GM10266 (cell line): Measurements from ENCODE around the gene SPTLC3.
"Not testable (repeated sequence)": the region's sequence is repeated elsewhere in the genome, so short reads cannot be mapped to it uniquely, and the experiment has no call there.

ENCODE experiments used
- DNase-seq: peaks from one replicate; pipeline ENCODE4 v3.0.0; 2012; ENCODE audit errors: extremely low spot score
- TF ChIP-seq, protein P1 (sequence below): IDR thresholded peaks from 2 replicates; pipeline ENCODE4 v1.5.1; 2012; ENCODE audit warnings: mild to moderate bottlenecking, low read depth; ENCODE audit not compliant: control insufficient read depth, insufficient read depth; ENCODE audit errors: missing control alignments

The SPTLC3 gene

DNA sequence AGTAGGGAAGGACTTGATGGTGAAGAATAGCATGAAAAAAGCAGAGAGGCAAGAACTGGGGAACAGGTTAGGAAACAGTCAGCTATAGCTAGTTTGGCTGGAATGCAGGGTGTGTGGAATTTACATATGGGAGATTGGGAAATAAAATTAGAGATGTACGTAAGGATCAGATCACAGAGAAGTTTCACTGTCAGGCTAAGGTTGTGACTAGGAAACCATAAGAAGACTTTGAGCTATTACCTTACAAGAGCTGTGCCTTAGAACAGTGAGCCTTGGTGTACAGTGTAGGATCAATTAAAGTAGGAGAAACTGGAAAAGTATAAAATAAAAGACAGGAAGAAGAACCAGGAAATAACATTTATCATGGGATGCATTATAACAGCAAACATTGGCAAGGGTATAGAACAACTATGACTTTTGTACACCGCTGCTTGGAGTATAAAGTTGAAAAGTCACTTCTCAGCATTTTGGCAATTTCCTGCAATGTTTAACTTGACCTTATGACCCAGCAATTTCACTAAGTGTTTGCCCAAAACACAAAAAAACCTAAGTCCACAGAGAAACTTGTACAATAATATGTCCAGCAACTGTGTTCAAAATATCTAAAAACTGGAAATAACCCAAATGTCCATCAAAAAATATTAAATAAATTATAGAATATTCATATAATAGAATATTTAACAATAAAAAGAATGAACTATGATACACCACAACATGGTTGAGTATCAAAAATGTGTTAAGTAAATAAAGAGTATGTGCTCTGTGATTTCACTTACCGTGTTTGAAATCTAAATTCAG lies 31.2 kb upstream of the SPTLC3 start:
- TF ChIP-seq, protein P1, sequence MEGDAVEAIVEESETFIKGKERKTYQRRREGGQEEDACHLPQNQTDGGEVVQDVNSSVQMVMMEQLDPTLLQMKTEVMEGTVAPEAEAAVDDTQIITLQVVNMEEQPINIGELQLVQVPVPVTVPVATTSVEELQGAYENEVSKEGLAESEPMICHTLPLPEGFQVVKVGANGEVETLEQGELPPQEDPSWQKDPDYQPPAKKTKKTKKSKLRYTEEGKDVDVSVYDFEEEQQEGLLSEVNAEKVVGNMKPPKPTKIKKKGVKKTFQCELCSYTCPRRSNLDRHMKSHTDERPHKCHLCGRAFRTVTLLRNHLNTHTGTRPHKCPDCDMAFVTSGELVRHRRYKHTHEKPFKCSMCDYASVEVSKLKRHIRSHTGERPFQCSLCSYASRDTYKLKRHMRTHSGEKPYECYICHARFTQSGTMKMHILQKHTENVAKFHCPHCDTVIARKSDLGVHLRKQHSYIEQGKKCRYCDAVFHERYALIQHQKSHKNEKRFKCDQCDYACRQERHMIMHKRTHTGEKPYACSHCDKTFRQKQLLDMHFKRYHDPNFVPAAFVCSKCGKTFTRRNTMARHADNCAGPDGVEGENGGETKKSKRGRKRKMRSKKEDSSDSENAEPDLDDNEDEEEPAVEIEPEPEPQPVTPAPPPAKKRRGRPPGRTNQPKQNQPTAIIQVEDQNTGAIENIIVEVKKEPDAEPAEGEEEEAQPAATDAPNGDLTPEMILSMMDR = no peak
- no peak for DNase-seq

DNA sequence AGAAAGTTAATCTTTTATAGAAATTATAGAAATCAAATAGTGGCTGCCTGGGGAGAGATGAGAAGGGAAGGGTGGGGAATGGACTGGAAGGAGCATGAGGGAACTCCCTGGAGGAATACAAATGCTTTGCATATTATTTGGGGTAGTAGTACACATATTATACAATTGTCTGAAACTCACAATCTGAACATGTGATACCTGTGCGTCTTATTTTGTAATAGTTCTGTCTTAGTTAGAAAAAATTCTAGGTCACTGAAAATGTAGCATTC lies 30.7 kb upstream of the SPTLC3 start:
- TF ChIP-seq, protein P1 = no peak

DNA sequence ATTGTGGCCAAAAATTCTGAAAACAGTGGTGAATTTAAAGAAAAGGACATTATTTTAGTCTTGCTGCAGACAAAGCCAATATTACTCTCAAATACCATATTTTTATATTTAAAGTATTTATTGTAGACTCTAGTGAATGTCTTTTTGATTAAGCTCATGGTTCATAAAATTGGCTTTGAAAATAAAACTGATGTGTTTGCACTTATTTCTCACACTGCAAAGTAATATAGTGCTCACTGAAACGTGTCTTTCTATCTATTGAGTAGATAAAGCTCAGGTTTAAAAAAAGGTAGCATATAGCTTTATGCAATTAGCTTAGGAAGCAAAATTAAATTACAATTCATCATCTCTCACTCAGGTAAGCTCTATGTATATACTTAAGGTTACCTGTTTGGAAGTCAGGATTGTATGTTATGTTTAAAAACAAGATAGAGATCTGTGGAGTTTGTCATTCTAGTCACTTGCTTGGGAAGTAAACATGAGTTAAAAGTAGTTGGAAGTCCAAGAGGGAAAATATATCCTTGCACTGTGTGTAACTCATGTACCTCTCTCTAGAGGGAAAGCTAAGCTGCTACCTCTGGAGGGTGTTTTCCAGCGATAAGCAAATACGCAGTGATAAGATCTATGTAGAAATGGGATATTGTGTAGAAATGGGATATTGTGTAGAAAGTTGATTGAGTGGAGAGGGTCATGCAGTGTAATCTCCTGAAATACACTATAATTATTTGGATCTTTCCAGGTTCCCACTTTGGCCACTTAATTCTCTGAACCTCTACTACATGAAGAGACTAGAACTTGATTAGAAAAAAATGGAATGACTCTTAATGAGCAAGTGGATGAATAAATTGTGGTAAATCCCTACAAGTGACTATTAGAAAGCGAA lies 29.9 kb upstream of the SPTLC3 start:
- TF ChIP-seq, protein P1 = no peak
- no peak for DNase-seq

More for the DNA sequence above, 30.7 kb upstream of the SPTLC3 start:
- no peak for DNase-seq

DNA sequence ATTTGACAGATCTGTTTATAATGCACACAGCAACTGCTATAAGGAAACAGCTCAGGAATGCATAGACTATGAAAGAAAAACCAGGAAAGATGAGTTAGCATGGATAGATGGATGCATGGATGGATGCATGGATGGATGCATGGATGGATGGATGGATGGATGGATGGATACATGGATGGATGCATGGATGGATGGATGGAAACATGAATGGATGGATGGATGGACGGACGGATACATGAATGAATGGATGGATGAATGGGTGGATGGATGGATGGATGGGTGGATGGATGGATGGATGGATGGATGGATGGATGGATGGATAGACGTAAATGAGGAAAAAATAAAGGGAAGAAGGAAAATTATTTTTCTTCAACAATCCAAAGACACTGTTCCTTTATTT lies 29.1 kb upstream of the SPTLC3 start:
- DNase-seq = not testable (repeated sequence)

DNA sequence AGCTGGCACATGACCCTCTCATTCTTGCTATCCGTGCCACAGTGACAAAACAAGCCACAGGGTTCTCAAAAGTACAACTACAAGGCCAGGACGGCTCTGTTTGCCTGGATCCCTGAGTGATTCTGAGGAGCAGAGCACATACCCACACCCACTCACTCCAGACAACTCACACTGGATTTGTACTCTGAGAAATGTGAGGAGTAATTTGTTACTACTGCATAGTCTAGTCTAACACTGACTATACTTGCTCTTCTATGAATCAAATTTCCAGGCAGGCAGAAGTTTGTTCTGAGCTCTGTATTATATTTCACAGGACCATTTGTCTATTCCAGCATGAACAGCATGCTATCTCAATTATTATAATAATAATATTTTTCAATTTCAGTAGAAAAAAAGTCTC lies 26.7 kb upstream of the SPTLC3 start:
- TF ChIP-seq, protein P1 = no peak

DNA sequence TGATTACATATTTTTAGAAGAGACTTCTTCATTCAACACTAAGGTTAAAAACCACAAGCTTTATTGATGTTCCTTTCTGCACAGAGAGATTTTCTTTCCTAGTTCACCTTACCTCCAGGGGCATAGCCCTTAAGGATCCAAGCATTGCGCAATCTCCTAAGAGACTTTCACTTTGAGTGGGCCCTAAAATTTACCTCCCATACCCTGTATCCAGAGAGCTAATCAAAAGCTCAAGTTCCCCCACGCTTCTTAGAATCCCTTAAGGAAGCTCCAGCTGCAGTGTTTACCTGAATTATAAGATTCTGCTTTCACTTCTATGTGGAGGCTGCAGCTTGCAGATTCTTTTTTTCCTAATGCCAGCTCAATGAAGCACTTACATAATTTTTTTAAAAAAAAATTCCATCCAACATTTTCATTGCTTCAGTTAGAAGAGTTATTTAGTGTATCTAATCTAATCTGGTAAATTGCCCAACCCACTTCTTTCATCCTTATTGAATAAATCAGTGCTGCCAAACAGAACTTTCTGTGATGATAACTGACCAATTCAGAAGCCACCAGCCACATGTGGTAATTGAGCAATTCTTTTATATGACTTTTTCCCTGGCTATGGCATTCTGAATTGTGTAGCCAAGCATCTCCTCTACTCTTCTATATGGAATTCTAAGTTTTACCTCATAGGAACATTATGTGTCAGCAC lies 24.6 kb upstream of the SPTLC3 start:
- DNase-seq = no peak
- TF ChIP-seq, protein P1 = no peak

More for the DNA sequence above, 26.7 kb upstream of the SPTLC3 start:
- no peak for DNase-seq

DNA sequence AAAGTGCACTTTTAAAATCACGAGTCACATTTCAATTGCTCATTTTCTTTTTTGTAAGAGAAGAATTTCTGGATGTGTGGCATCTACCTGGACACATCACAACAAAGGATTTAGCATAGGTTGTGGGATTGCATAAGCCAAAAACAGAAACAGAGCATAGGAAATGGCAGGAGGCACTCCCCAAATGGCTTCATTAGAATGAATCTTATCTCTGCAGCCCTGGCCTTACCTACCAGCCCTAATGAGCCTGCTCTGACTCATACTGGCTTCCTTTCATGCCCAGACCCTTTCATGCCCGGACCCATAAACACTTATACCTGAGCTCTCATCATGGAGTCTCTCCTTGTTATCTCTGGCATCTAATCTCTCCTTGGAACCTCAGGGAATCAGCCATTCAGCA lies 23.9 kb upstream of the SPTLC3 start:
- TF ChIP-seq, protein P1 = no peak
- DNase-seq = no peak
